Muscle of back (tissue), 11 donors: ENCODE results near the gene MTHFD2L. TPM values are rescaled to one million over a fixed set of nuclear protein-coding genes. Genes with fewer than 3 reads are reported as not detected.

Source experiments
- DNase-seq, 3 donors: peaks; one replicate each; pipeline versions ENCODE4 v3.0.0 to v3.0.0-alpha.2; 2013
- polyA plus RNA-seq, 10 donors: library from polyadenylated mRNA; unstranded; fragments of 120-200 nt; gene quantifications; one replicate each; pipeline ENCODE4 v1.2.1, GENCODE V29; 2013; ENCODE audit not compliant: insufficient read length in 10 of 10

Gene MTHFD2L
- polyA plus RNA-seq, 10 donors: 12.3 to 22.2 (median 17.6) TPM

GRCh38 chr4:74297539-74297938, 139.6 kb downstream of the MTHFD2L start:
- DNase-seq: no peak

GRCh38 chr4:74304095-74304625, 146.2 kb downstream of the MTHFD2L start:
- no peak for DNase-seq

- DNase-seq: no peak
Observed at GRCh38 chr4:74305000-74305399, 147.1 kb downstream of the MTHFD2L start.

- no peak for DNase-seq
Observed at GRCh38 chr4:74307170-74307569, 149.3 kb downstream of the MTHFD2L start.

GRCh38 chr4:74308215-74308614, 150.3 kb downstream of the MTHFD2L start, which contains the start of gene EPGN:
Gene EPGN (plus strand): TSS chr4:74308470. CDS start chr4:74308534, 64 bp downstream.
- no peak for DNase-seq

- DNase-seq: no peak
Observed at GRCh38 chr4:74309223-74309622, 151.3 kb downstream of the MTHFD2L start.

DNA sequence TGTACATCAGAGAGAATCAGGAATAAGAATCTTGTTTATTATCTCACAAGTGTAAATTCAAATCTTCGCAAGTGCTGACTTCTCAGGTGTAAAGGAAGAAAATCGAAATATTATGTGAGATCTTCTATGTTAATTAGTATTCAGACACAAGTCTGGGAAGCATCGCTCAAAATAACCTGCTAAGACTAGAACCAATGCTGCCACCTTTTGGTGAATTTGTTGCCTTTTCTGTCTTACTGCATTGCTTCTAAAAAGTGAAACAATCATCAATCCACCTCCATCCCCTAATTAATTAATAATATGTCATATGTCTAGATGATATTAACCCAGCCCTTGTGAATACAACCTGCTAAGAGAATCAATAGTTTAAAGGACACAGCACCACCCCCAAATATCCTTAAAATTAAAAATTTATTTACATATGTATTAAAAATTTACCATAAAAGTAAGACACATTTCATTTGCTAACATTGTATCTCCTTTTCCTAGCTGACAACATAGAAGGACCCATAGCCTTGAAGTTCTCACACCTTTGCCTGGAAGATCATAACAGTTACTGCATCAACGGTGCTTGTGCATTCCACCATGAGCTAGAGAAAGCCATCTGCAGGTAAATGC, 153.9 kb downstream of the MTHFD2L start:
- DNase-seq: peak; percentile 37 to 64 (median 41)

- no peak for DNase-seq
Observed at GRCh38 chr4:74314329-74314728, 156.4 kb downstream of the MTHFD2L start.

DNA sequence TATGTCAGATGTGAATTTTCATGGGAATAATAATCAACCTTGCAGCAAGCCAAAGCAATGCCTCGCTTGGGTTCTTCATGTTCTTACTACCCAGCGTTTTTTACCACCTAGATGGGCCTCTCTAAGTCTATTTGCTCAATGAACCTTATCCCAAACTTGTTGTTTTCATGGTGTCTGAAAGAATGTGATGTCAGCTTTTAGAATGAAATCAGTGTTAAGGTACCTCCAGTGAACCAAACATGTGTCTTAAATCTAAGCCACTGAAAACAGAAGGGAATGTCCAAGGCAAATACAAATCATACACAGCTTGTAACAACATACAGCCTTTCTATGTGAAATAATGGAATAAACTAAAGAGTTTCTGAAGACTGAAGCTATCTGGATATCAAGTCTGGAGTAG, 157.0 kb downstream of the MTHFD2L start:
- no peak for DNase-seq

- DNase-seq: no peak
Observed at GRCh38 chr4:74315376-74315775, 157.5 kb downstream of the MTHFD2L start.

DNA sequence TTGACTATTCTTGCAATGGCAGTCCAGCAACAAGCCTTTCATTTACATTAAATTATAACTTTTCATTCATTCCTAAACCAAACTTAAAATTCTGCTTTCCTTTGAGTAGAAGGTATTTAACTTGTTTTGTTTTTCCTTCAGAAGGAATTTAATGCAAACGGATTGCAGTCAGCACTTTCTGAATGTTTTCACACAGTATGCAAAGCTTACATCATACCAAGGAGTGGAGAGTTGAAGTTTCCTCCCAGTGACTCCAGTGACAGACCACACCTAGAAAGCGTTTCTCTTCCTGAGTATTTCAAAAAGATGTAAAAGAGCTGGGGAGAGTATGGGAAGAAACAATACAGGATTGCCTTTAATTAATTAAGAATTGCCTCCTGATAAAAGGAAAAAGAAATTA, 158.5 kb downstream of the MTHFD2L start:
- DNase-seq: no peak

DNA sequence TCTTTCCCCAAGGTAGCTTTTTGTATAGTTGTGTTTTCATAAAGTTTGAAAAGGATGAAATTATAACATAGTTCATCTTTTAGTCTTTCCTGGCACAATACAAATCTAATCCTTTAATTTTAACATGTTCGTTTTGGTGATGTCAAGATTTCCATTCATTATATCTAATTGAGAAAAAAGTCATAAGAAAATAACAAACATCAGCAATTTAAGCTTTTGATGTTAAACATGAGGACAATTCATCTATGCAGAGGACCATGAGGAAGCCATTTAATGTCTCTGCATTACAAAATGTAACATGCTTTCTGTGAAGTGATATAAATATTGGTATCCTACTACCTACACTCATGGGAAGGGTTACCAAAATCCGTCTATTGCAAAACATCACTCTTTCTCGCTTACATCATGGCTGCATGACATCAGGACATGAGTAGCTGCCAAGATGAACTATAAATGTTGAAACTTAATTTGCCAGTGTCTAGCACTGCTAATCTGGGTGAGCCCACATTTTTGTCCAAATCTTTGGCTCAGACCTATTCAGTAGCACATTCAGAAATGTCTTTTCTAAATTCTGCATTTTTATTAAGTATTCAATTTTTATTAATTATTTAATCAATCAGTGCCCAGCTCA, 159.8 kb downstream of the MTHFD2L start:
- peak in 1 of 3 donors; percentile 35 for DNase-seq

- DNase-seq: no peak
Observed at GRCh38 chr4:74318276-74318675, 160.4 kb downstream of the MTHFD2L start.

DNA sequence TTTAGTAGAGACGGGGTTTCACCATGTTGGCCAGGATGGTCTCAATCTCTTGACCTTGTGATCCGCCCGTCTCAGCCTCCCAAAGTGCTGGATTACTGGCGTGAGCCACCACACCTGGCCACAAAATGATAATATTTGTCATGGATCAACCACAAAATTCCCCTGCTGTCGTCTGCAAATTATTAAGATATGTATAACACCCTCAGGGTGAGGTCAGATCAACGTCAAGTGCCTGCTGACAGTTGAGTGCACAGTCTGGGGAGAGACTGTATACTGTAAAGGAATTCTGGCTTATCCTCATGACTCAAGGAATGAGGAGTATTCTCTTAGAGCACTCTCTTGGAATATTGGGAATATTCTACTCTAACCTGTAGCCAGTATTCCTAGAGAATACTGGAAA, 161.6 kb downstream of the MTHFD2L start:
- no peak for DNase-seq

DNA sequence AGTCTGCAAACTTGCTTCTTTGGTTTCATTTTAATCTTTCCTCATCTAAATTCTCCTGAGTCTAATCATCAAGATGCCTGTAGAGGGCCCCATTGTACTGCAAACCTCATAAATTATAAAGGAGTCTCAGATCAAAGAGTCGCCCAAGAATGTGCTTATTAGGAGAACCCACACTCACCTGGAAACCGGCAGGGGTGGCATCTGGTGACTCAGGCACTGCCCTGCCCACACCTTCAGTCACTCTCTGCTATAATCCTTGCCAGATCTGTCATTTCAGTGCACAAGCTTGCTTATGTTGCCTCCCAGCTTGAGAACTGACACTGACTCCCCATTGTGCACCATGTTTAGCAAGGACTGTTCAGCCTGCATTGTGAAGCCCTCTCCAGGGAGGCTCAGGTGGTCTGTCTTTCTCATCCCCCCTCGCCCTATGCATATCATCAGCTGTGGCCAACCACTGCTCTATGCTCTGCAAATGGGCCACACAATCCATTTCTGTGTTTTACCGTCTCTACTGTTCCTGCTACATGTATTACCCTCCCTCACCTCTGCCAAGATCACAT, 162.7 kb downstream of the MTHFD2L start:
- DNase-seq: peak in 1 of 3 donors; percentile 25

DNA sequence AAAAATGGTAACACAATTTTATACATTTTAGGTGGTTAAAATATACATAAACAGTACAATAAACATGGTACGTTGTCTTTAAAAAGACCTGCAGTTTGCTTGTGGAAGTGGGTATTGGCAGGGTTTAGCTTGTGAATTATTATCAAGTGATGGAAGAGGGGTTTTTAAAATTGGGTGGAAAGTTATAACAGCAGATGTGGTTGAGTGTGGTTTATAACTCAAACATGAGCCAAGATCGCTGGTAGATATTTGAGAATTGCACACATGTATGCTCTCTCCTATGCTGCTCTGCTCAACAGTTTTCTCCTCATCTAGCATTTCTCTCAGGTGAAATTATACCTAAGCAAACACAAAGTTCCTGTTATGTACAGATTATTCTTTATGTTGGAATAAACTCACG, 164.4 kb downstream of the MTHFD2L start:
- DNase-seq: no peak

- DNase-seq: no peak
Observed at GRCh38 chr4:74323663-74324062, 165.7 kb downstream of the MTHFD2L start.

- DNase-seq: no peak
Observed at GRCh38 chr4:74324262-74324661, 166.3 kb downstream of the MTHFD2L start.

DNA sequence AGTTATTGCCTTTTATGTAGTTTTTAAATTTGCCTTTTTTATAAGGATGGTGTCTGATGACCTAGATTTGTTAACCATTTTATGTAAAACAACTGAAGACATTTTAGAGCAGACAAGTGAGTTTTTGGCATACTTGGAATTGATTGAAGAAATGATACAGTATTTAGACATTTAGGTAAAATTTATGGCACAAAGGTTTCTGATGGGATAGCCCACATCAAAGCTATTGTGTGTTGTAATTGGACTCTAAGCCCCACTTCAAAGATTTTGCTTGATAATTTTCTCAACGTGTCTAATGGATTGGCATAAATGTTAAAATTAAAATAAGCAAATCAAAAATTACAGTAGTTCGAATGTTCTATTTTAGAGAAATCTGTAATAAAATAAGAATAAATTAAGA, 168.0 kb downstream of the MTHFD2L start:
- DNase-seq: no peak

GRCh38 chr4:74327762-74328161, 169.8 kb downstream of the MTHFD2L start:
- DNase-seq: no peak

DNA sequence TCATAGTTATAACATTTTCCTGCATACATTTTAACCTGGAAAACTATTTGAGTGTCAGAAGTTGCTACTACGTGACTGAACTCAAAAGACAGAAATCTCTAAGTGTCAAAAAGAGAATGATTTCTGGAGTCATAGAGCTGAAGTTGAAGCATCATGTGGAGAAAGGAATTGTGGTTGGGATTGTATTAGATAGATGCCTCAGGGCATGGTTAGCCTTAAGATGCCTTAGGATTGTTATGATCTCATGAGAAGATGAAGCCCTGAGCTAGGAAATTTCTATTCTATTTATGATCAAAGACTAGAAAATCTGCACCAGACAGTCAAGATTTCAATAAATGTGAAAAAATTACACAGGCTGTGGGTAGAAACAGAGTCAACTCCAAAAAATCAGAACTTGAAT, 170.6 kb downstream of the MTHFD2L start:
- no peak for DNase-seq

- DNase-seq: no peak
Observed at GRCh38 chr4:74329307-74329706, 171.4 kb downstream of the MTHFD2L start.

DNA sequence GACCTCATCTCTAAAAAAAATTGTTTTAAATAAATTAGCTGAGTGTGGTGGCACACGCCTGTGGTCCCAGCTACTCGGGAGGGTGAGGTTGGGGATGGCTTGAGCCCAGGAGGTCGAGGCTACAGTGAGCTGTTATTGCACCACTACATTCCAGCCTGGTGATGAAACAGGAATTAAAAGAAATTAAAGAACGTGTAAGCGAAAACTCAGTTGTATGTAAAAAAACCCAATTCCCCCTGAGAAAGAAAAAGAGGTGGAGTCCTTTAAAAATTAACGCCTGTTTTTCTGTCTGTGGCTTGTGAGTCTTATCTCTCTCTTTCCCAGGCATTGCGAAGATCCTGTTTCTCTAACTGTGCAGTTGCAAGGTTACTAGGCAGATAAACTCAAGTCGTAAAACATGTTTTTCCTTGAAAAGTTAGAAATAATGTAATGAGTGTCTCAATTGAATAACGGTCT, 172.4 kb downstream of the MTHFD2L start:
- DNase-seq: no peak
